NCI-H510A treated with DMSO at 0.1 percent for 48 hours (cell line): ENCODE data around the gene BRSK2.
"Not testable (repeated sequence)": the region's sequence is repeated elsewhere in the genome, so short reads cannot be mapped to it uniquely, and the experiment has no call there.

Experiments used
- DNase-seq: peaks from one replicate; lab custom pipeline; 2025; lab: John Stamatoyannopoulos, UW

Gene BRSK2

GRCh38 chr11:1500466-1501420, 111.0 kb downstream of the BRSK2 start:
- DNase-seq, result no peak

DNA sequence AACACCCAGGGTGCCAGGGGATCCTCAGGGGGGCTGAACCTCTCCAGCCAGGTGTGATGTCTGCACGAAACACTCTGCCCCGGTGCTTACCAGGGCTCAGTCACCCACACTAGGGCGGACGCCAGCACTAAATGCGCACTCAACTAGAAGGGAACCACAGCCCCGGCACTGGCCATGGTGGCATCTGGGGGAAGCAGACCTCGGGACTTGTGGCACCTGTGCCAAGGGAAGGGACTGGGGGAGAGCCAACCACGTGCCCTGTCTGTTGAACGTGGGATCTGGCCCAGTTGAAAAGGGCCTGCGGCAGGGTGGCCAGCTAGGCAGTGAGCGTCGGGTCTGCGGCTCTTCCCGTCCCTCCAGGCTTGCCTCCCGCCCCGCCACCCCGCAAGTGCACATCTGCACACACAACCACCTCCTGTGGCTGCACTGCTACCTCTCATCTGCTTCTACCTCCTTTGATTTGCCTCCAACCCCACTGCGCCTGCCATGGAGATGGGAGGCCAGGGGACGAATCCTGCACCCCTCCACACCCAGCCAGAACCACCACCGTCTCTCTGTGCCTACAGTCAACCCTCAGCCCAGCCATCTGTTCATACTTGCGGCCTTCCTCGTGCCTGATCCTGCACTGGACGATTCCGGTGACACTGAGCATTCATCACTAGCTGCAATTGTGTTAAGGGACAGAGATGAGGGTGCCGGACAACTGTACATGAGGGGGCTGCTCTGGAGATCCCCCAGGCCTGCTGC, 111.9 kb downstream of the BRSK2 start:
- no peak for DNase-seq

- DNase-seq, result no peak
Measured at GRCh38 chr11:1502168-1502953, 112.6 kb downstream of the BRSK2 start.

- DNase-seq, result no peak
Measured at GRCh38 chr11:1502954-1503707, 113.4 kb downstream of the BRSK2 start.

GRCh38 chr11:1503708-1504104, 114.0 kb downstream of the BRSK2 start:
- DNase-seq, result no peak

DNA sequence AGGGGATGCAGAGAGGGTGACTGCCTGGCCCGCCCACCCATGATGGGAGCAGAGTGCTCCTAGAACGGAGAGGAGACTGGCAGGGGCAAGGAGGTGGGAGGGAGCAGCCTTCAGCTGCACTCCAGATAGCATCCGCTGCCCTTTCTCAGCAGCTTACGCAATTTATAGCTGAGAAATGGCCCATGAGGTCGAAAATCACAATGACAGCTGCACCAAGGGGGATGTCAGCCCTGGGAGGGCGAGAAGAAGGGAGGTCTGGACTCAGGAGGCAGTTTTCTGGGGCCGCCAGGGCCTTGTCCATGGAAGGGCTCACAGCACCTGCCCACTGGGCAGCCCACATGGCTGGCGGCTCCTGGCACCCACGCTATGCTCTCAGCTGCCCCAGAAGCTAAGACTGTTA, 114.4 kb downstream of the BRSK2 start:
- no peak for DNase-seq

- DNase-seq, result no peak
Measured at GRCh38 chr11:1504581-1505290, 115.0 kb downstream of the BRSK2 start.

GRCh38 chr11:1505480-1505879, 115.7 kb downstream of the BRSK2 start:
- no peak for DNase-seq

DNA sequence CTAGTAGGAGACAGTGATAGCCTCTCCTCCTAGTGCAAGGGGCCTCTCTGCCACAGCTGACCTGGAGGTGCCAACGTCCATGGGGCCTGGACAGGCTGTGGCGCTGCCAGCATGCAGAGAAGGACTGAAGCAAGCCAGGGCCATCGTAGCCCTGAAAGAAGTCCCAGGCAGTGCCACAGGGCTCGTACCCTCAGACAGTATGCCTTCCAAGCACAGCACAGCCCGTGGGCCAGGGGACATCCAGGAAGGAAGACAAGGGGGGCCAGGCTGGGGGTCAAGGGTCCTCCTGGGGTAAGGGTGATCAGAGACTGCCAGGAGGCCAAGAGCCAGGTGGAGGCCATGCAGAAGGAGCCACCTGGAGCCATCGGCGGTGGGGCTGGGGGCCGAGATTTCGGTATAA, 117.2 kb downstream of the BRSK2 start:
- DNase-seq, result no peak

- DNase-seq, result no peak
Measured at GRCh38 chr11:1507381-1508140, 117.8 kb downstream of the BRSK2 start.

GRCh38 chr11:1508491-1508891, 118.8 kb downstream of the BRSK2 start:
- no peak for DNase-seq

GRCh38 chr11:1508986-1509385, 119.3 kb downstream of the BRSK2 start:
- no peak for DNase-seq

- DNase-seq, result no peak
Measured at GRCh38 chr11:1509626-1510255, 120.0 kb downstream of the BRSK2 start.

DNA sequence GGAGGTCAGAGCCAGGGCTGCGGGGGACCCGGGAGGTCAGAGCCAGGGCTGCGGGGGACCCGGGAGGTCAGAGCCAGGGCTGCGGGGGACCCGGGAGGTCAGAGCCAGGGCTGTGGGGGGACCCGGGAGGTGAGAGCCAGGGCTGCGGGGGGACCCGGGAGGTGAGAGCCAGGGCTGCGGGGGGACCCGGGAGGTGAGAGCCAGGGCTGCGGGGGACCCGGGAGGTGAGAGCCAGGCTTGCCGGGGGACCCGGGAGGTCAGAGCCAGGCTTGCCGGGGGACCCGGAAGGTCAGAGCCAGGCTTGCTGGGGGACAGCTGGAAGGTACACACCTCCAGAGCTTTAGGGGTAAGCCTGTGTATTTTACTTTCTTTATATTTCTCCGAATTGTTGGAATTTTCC, 120.6 kb downstream of the BRSK2 start:
- not testable (repeated sequence) for DNase-seq

DNA sequence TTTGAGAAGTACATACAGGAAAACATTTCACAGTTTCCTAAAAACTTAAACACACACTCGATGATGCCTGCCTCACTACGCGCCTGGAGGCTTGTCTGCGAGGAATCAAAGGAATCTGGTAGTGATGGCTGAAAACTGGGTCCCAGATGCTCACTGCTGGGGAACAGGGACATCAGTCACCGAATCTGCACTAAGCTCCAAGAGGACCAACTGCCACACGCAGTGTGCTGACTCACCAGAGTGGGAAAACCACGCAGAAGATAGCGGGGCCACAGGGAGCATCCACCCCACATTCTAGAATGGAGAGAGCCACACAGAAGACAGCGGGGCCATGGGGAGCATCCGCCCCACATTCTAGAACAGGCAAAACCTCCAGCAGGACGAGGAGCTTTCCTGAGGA, 121.2 kb downstream of the BRSK2 start:
- no peak for DNase-seq

DNA sequence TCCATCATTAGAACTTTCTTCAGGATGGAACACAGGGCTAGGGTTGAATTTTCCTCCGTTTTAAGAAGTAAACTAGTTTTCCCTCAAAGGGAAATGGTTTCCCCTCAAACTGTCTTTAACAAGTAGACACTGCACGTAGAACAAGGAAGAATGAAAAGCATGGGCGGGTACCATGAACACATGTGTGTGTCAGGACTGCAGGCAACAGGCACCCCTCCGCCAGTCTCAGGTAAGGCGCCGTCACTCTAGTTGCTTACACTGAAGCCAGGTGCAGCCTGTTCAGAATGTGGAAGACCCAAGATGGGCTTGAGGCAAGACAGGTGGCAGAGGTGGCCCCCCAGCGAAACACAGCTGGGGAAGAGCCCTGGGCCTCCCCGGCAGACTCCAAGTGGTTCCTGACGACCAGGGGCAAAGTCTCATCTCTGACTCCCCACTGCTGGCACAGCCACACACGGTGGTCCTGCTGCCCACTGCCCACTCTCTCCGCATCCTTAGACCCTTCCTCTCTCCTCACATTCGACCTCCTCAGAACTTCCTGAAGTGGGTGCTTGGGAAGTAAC, 122.3 kb downstream of the BRSK2 start:
- no peak for DNase-seq
